T-cell (primary cell): ENCODE data around the gene ARHGEF17. TPM values are rescaled to one million over a fixed set of nuclear protein-coding genes. Genes with fewer than 3 reads are reported as not detected.
A peak's percentile ranks its signal among the peaks of the same experiment; 100 is the strongest.

Experiments used
- ATAC-seq, 4 experiments: fragments of 200-7000 bp in 3 of 4; fragments of 150-1000 bp in 1 of 4; cut with Tn5 transposase; replicated peaks in 1 of 4; 1 replicate in 3 of 4; 2 replicates in 1 of 4; pipeline ENCODE4 v1.10.0; 2021; ENCODE audit warnings: moderate library complexity in 3 of 4, mild to moderate bottlenecking in 2 of 4, moderate number of reproducible peaks in 1 of 4
- CTCF ChIA-PET, 2 donors: fragments of 300-600 bp; sonication (Branson Sonifier 250); formaldehyde crosslinking; loops; one replicate each; lab custom pipeline; 2022; ENCODE audit warnings: antibody characterized with exemption in 2 of 2; lab: Charles Lee
- POLR2A ChIA-PET, 2 donors: fragments of 300-600 bp; sonication (Branson Sonifier 250); formaldehyde crosslinking; loops; one replicate each; lab custom pipeline; 2022; ENCODE audit warnings: antibody characterized with exemption in 2 of 2; lab: Charles Lee
- DNase-seq, 35 experiments: peaks; one replicate each; pipeline versions ENCODE4 v3.0.0 to v3.0.0-alpha.2; 2013 to 2023
- H3K27ac ChIP-seq: one replicate; pipeline ENCODE4 v1.5.1; 2013; ENCODE audit warnings: low read length
- H3K27me3 ChIP-seq, 2 experiments: replicated peaks in 1 of 2; 1 replicate in 1 of 2; 2 replicates in 1 of 2; pipeline versions ENCODE4 v1.6.1 to v1.7.0; 2013; ENCODE audit warnings: low read length in 1 of 2, mixed read lengths in 1 of 2; ENCODE audit not compliant: control insufficient read depth in 2 of 2, insufficient read depth in 2 of 2; ENCODE audit errors: extremely low read depth in 1 of 2
- H3K36me3 ChIP-seq, 2 donors: 1 replicate in 1 of 2; 2 replicates in 1 of 2; pipeline versions ENCODE4 v1.6.1 to v1.7.0; 2013; ENCODE audit warnings: low read length in 1 of 2; ENCODE audit not compliant: control insufficient read depth in 2 of 2, insufficient read depth in 1 of 2; ENCODE audit errors: extremely low read depth in 1 of 2
- H3K4me1 ChIP-seq, 2 experiments: 1 replicate in 1 of 2; 2 replicates in 1 of 2; pipeline versions ENCODE4 v1.6.1 to v1.7.0; 2013; ENCODE audit warnings: low read length in 2 of 2, mixed read lengths in 1 of 2; ENCODE audit not compliant: insufficient read depth in 2 of 2, control insufficient read depth in 1 of 2; ENCODE audit errors: extremely low read depth in 1 of 2
- H3K4me3 ChIP-seq, 2 donors: 1 replicate in 1 of 2; 2 replicates in 1 of 2; pipeline versions ENCODE4 v1.5.1 to v1.7.0; 2013; ENCODE audit warnings: mild to moderate bottlenecking in 2 of 2, low read length in 1 of 2, moderate library complexity in 1 of 2; ENCODE audit not compliant: control insufficient read depth in 1 of 2; ENCODE audit errors: extremely low read depth in 1 of 2
- H3K9me3 ChIP-seq: 2 replicates; pipeline ENCODE4 v1.7.0; 2013
- H3K27ac Mint-ChIP-seq, 2 donors: one replicate each; pipeline ENCODE4 v1.8.0; 2020 to 2021; ENCODE audit warnings: mild to moderate bottlenecking in 2 of 2, mixed read lengths in 2 of 2
- H3K27me3 Mint-ChIP-seq, 2 donors: one replicate each; pipeline ENCODE4 v1.8.0; 2021 to 2022; ENCODE audit warnings: mixed read lengths in 2 of 2
- H3K36me3 Mint-ChIP-seq: one replicate; pipeline ENCODE4 v1.8.0; 2021; ENCODE audit warnings: mixed read lengths
- H3K4me1 Mint-ChIP-seq, 3 donors: one replicate each; pipeline ENCODE4 v1.8.0; 2020 to 2022; ENCODE audit warnings: mixed read lengths in 3 of 3, mild to moderate bottlenecking in 1 of 3
- H3K4me3 Mint-ChIP-seq, 3 donors: one replicate each; pipeline ENCODE4 v1.8.0; 2020 to 2022; ENCODE audit warnings: mild to moderate bottlenecking in 3 of 3, mixed read lengths in 3 of 3, moderate library complexity in 3 of 3
- H3K9me3 Mint-ChIP-seq, 3 donors: one replicate each; pipeline ENCODE4 v1.8.0; 2020 to 2022; ENCODE audit warnings: mixed read lengths in 3 of 3
- WGBS: methylation state at CpG from one replicate; pipeline ENCODE4 v1.1.5; 2013; ENCODE audit warnings: missing lambda C conversion rate; ENCODE audit not compliant: insufficient coverage; 5-methylcytosine and 5-hydroxymethylcytosine counted together
- total RNA-seq, 35 experiments: library from RNA in 6 of 35; stranded (reverse) in 6 of 35; fragments of 120-200 nt in 1 of 35; gene quantifications; one replicate each; pipeline versions ENCODE4 v1.2.1 to v1.2.4 and lab custom pipeline; 2013 to 2026

ARHGEF17 gene
- total RNA-seq, 5 donors from 2014 or later (not counting 1 experiment from before 2014, with no cell fraction given), result 0.23 to 1.0 (median 0.49) TPM

- ChIA-PET POLR2A (no interaction called here), CTCF (interaction anchor here in 1 of 2 donors (0.5 to 1.6 kb wide), 2 partner anchors 38 to 39 kb away, joined by 3 to 13 read pairs; no protein-coding TSS in a partner anchor)
- WGBS, result 95% methylated on average over 10 of the region's 12 CpGs
- ATAC-seq (no peak), DNase-seq (no peak)
- H3K4me3 ChIP-seq, result no peak overlapping the region
- peaks cover 25 to 33% (median 28%) of the 10 kb centered on the region in 3 donors for H3K4me1 Mint-ChIP-seq
- peaks cover 14 to 23% of the 10 kb centered on the region in 2 donors for H3K36me3 ChIP-seq
- no peaks in the 10 kb centered on the region for H3K9me3 ChIP-seq
- no peak overlapping the region for H3K27ac ChIP-seq
- no peak overlapping the region for H3K27ac Mint-ChIP-seq
- no peaks in the 10 kb centered on the region for H3K27me3 ChIP-seq
- H3K36me3 Mint-ChIP-seq, result peaks cover 2% of the 10 kb centered on the region
- no peak overlapping the region for H3K4me3 Mint-ChIP-seq
- H3K9me3 Mint-ChIP-seq, result no peaks in the 10 kb centered on the region
- H3K27me3 Mint-ChIP-seq, result no peaks in the 10 kb centered on the region
- peaks cover 7 to 14% of the 10 kb centered on the region in 2 experiments for H3K4me1 ChIP-seq
Measured at GRCh38 chr11:73390601-73391565, 82.8 kb downstream of the ARHGEF17 start.

GRCh38 chr11:73391665-73392064 is 83.6 kb downstream of the ARHGEF17 start:
- no peaks in the 10 kb centered on the region for H3K27me3 Mint-ChIP-seq
- Histone ChIP-seq H3K36me3 (peaks cover 16 to 28% of the 10 kb centered on the region in 2 donors), H3K27ac (no peak overlapping the region), H3K4me3 (no peak overlapping the region), H3K27me3 (no peaks in the 10 kb centered on the region), H3K4me1 (peaks cover 0 to 7% of the 10 kb centered on the region in 2 experiments), H3K9me3 (no peaks in the 10 kb centered on the region)
- H3K4me3 Mint-ChIP-seq, result no peak overlapping the region
- 97% methylated on average over 7 of the region's 10 CpGs for WGBS
- H3K27ac Mint-ChIP-seq, result no peak overlapping the region
- DNase-seq (no peak), ATAC-seq (no peak)
- peaks cover 17 to 25% (median 20%) of the 10 kb centered on the region in 3 donors for H3K4me1 Mint-ChIP-seq
- POLR2A ChIA-PET, result interaction anchor here in 1 of 2 donors (0.6 kb wide), 1 partner anchor 1337 kb away, joined by 4 read pairs; no protein-coding TSS in a partner anchor
- no peaks in the 10 kb centered on the region for H3K9me3 Mint-ChIP-seq
- CTCF ChIA-PET, result no interaction called here
- H3K36me3 Mint-ChIP-seq, result peaks cover 2% of the 10 kb centered on the region

- Mint-ChIP-seq H3K27ac (no peak overlapping the region), H3K27me3 (no peaks in the 10 kb centered on the region), H3K4me1 (peaks cover 12 to 18% (median 13%) of the 10 kb centered on the region in 3 donors), H3K9me3 (no peaks in the 10 kb centered on the region), H3K4me3 (no peak overlapping the region), H3K36me3 (peaks cover 6% of the 10 kb centered on the region)
- ChIA-PET POLR2A (interaction anchor here in 1 of 2 donors (0.6 kb wide), 1 partner anchor 1336 kb away, joined by 4 read pairs; no protein-coding TSS in a partner anchor), CTCF (interaction anchor here (1.0 to 2.6 kb wide), 4 partner anchors 7 to 57 kb away, joined by 3 to 77 read pairs (median 7); no protein-coding TSS in a partner anchor)
- no peaks in the 10 kb centered on the region for H3K27me3 ChIP-seq
- 94% methylated on average over 30 of the region's 31 CpGs for WGBS
- H3K4me3 ChIP-seq, result no peak overlapping the region
- no peaks in the 10 kb centered on the region for H3K4me1 ChIP-seq
- H3K36me3 ChIP-seq, result peaks cover 16 to 28% of the 10 kb centered on the region in 2 donors
- DNase-seq (peak in 1 of 35 experiments; percentile 5), ATAC-seq (no peak)
- no peaks in the 10 kb centered on the region for H3K9me3 ChIP-seq
- H3K27ac ChIP-seq, result no peak overlapping the region
Measured at GRCh38 chr11:73392108-73393010, 84.3 kb downstream of the ARHGEF17 start.

- H3K27ac ChIP-seq, result no peak overlapping the region
- H3K36me3 ChIP-seq, result peaks cover 16 to 28% of the 10 kb centered on the region in 2 donors
- WGBS, result 91% methylated on average over 7 of the region's 7 CpGs
- ATAC-seq (no peak), DNase-seq (no peak)
- no peaks in the 10 kb centered on the region for H3K4me1 ChIP-seq
- CTCF ChIA-PET, result interaction anchor here (1.0 to 2.6 kb wide), 4 partner anchors 8 to 57 kb away, joined by 3 to 77 read pairs (median 7); no protein-coding TSS in a partner anchor
- Mint-ChIP-seq H3K36me3 (peaks cover 6% of the 10 kb centered on the region), H3K27me3 (no peaks in the 10 kb centered on the region), H3K4me1 (peaks cover 8 to 16% (median 10%) of the 10 kb centered on the region in 3 donors), H3K4me3 (no peak overlapping the region), H3K9me3 (no peaks in the 10 kb centered on the region), H3K27ac (peak overlapping the region in 1 of 2 donors; percentile 16)
- POLR2A ChIA-PET, result interaction anchor here in 1 of 2 donors (0.6 kb wide), 1 partner anchor 35 kb away, joined by 4 read pairs; no protein-coding TSS in a partner anchor
- no peaks in the 10 kb centered on the region for H3K27me3 ChIP-seq
- H3K4me3 ChIP-seq, result no peak overlapping the region
- H3K9me3 ChIP-seq, result no peaks in the 10 kb centered on the region
Measured at GRCh38 chr11:73393011-73393380, 84.9 kb downstream of the ARHGEF17 start.

GRCh38 chr11:73393479-73394415 is 85.7 kb downstream of the ARHGEF17 start:
- ATAC-seq (peak; percentile 54 to 82 (median 71)), DNase-seq (peak; percentile 33 to 80 (median 62))
- POLR2A ChIA-PET, result interaction anchor here in 1 of 2 donors (0.6 kb wide), 1 partner anchor 36 kb away, joined by 4 read pairs; no protein-coding TSS in a partner anchor
- 75% methylated on average over 11 of the region's 16 CpGs for WGBS
- Histone ChIP-seq H3K27ac (no peak overlapping the region), H3K36me3 (peaks cover 16 to 28% of the 10 kb centered on the region in 2 donors), H3K9me3 (no peaks in the 10 kb centered on the region), H3K4me3 (no peak overlapping the region), H3K27me3 (no peaks in the 10 kb centered on the region), H3K4me1 (no peaks in the 10 kb centered on the region)
- no peaks in the 10 kb centered on the region for H3K9me3 Mint-ChIP-seq
- no peak overlapping the region for H3K4me3 Mint-ChIP-seq
- no peak overlapping the region for H3K27ac Mint-ChIP-seq
- H3K4me1 Mint-ChIP-seq, result peaks cover 4 to 12% (median 5%) of the 10 kb centered on the region in 3 donors
- CTCF ChIA-PET, result interaction anchor here (0.6 to 2.6 kb wide), 7 partner anchors 9 to 266 kb away, joined by 3 to 77 read pairs (median 4); no protein-coding TSS in a partner anchor
- H3K27me3 Mint-ChIP-seq, result no peaks in the 10 kb centered on the region
- H3K36me3 Mint-ChIP-seq, result peaks cover 6% of the 10 kb centered on the region
